ENCODE data around the gene BCKDHB.

Gene BCKDHB

GRCh38 chr6:80363501-80364122 lies 257.1 kb downstream of the BCKDHB start:
- in situ Hi-C loops (cut with MboI; ENCODE audit: low pct_unique_long_range_greater_than_20kb, low sequenced_read_pairs, unreplicated experiment) = no loop called here
- TF ChIP-seq CTCF (IDR thresholded peaks at IDR 0.05; ENCODE audit: extremely low read depth, insufficient read depth, missing control alignments) = no peak
- no peak for DNase-seq (ENCODE audit: low spot score)

DNA sequence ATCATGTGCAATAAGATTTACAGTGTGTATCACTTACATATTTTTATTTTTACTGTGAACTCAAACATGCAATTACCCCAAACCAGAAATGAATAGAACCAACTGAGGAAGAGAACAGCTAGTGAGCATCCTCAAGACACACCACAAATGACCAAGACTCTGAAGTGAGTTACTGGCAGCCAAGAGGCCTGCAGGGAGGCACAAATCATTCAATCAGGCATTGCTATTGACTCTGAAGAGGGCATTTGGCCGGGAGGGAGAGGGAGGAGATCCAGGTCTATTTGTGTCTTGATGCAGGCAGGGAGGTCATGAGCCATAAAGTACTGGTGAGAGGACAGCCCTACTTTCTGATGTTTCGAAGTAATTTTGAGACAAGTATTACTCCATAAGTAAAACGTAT lies 257.7 kb downstream of the BCKDHB start:
- no peak for TF ChIP-seq CTCF (IDR thresholded peaks at IDR 0.05; ENCODE audit: extremely low read depth, insufficient read depth, missing control alignments)
- in situ Hi-C loops (cut with MboI; ENCODE audit: low pct_unique_long_range_greater_than_20kb, low sequenced_read_pairs, unreplicated experiment) = no loop called here
- no peak for DNase-seq (ENCODE audit: low spot score)

GRCh38 chr6:80366051-80366450 lies 259.6 kb downstream of the BCKDHB start:
- in situ Hi-C loops (cut with MboI; ENCODE audit: low pct_unique_long_range_greater_than_20kb, low sequenced_read_pairs, unreplicated experiment) = no loop called here
- DNase-seq (ENCODE audit: low spot score) = no peak
- no peak for TF ChIP-seq CTCF (IDR thresholded peaks at IDR 0.05; ENCODE audit: extremely low read depth, insufficient read depth, missing control alignments)

- TF ChIP-seq CTCF (IDR thresholded peaks at IDR 0.05; ENCODE audit: extremely low read depth, insufficient read depth, missing control alignments) = no peak
- in situ Hi-C loops (cut with MboI; ENCODE audit: low pct_unique_long_range_greater_than_20kb, low sequenced_read_pairs, unreplicated experiment) = no loop called here
- DNase-seq (ENCODE audit: low spot score) = no peak
Observed at GRCh38 chr6:80366714-80367113, 260.2 kb downstream of the BCKDHB start.

DNA sequence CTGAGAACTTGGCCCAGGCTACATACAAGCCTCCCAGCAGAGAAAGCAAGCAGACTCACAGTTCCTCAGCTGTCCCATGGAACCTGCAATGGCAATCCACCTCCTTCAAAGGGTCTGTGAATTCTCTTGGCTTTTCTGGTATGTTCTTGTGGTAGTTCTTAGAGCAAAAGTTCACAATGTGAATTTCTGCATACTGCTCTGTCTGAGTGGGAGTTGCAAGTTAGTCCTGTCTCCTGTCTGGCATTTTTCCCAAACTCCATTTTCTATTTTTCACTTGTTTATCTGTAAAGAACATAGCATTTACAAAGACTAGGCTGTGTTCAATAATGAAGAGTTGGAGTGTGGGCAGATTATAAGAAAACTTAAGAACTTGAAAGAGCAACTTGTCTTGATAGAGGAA lies 269.9 kb downstream of the BCKDHB start:
- no peak for TF ChIP-seq CTCF (IDR thresholded peaks at IDR 0.05; ENCODE audit: extremely low read depth, insufficient read depth, missing control alignments)
- in situ Hi-C loops (cut with MboI; ENCODE audit: low pct_unique_long_range_greater_than_20kb, low sequenced_read_pairs, unreplicated experiment) = no loop called here
- DNase-seq (ENCODE audit: low spot score) = no peak

GRCh38 chr6:80380566-80380965 lies 274.1 kb downstream of the BCKDHB start:
- DNase-seq (ENCODE audit: low spot score) = no peak
- TF ChIP-seq CTCF (IDR thresholded peaks at IDR 0.05; ENCODE audit: extremely low read depth, insufficient read depth, missing control alignments) = no peak
- in situ Hi-C loops (cut with MboI; ENCODE audit: low pct_unique_long_range_greater_than_20kb, low sequenced_read_pairs, unreplicated experiment) = no loop called here

- no peak for DNase-seq (ENCODE audit: low spot score)
- in situ Hi-C loops (cut with MboI; ENCODE audit: low pct_unique_long_range_greater_than_20kb, low sequenced_read_pairs, unreplicated experiment) = no loop called here
- no peak for TF ChIP-seq CTCF (IDR thresholded peaks at IDR 0.05; ENCODE audit: extremely low read depth, insufficient read depth, missing control alignments)
Observed at GRCh38 chr6:80382811-80383210, 276.3 kb downstream of the BCKDHB start.

Measured in GM13977 (cell line).